ENCODE data around the gene CELF2.

- TF ChIP-seq EZH2phosphoT487 (IDR thresholded peaks at IDR 0.05; ENCODE audit: insufficient read depth, low read depth) (no peak), EZH2 (IDR thresholded peaks at IDR 0.05; ENCODE audit: insufficient read depth, poor library complexity, severe bottlenecking) (no peak)
Measured at GRCh38 chr10:10985361-10985760, 32.3 kb upstream of the CELF2 start.

All from GM23248 (cell line).